Measurements from ENCODE around the gene RIMS4. TPM values are rescaled to one million over a fixed set of nuclear protein-coding genes. Genes with fewer than 3 reads are reported as not detected.

Gene RIMS4
- total and polyA plus RNA-seq, 9 donors: 0.95 to 17.2 (median 3.4) TPM

- Histone ChIP-seq H3K4me3 (no peak overlapping the region), H3K36me3 (no peaks in the 10 kb centered on the region), H3K27ac (no peak overlapping the region), H3K27me3 (no peaks in the 10 kb centered on the region), H3K4me1 (ENCODE audit: insufficient read depth) (no peaks in the 10 kb centered on the region), H3K9me3 (no peaks in the 10 kb centered on the region)
- TF ChIP-seq POLR2A (IDR thresholded peaks at IDR 0.05): no peak
- TF ChIP-seq EP300 (IDR thresholded peaks at IDR 0.05): no peak
- TF ChIP-seq, protein P1, sequence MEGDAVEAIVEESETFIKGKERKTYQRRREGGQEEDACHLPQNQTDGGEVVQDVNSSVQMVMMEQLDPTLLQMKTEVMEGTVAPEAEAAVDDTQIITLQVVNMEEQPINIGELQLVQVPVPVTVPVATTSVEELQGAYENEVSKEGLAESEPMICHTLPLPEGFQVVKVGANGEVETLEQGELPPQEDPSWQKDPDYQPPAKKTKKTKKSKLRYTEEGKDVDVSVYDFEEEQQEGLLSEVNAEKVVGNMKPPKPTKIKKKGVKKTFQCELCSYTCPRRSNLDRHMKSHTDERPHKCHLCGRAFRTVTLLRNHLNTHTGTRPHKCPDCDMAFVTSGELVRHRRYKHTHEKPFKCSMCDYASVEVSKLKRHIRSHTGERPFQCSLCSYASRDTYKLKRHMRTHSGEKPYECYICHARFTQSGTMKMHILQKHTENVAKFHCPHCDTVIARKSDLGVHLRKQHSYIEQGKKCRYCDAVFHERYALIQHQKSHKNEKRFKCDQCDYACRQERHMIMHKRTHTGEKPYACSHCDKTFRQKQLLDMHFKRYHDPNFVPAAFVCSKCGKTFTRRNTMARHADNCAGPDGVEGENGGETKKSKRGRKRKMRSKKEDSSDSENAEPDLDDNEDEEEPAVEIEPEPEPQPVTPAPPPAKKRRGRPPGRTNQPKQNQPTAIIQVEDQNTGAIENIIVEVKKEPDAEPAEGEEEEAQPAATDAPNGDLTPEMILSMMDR (IDR thresholded peaks at IDR 0.05): no peak
- intact Hi-C loops (cut with DNase I): no loop called here
- DNase-seq: no peak
- WGBS, 3 donors: 14 to 16% (median 16%) methylated on average over 1 of the region's 1 CpG
Observed at GRCh38 chr20:44835116-44835515, 24.8 kb upstream of the RIMS4 start.

DNA sequence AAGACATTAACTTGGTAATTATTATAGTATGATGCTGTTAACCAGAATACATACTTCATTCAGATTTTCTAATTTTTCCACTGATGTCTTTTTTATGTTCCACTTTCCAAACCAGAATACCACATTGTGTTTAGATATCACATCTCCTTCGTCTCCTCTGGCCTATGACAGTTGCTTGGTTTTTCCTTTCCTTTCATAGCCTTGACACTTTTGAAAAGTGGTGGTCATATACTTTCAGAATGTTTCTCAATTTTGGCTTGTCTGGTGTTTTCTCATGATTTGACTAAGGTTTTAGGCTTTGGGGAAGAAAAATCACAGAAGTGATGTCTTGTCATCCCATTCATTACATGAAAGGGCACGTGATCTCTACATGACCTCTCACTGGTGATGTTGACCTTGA lies 24.3 kb upstream of the RIMS4 start:
- intact Hi-C loops (cut with DNase I): no loop called here

DNA sequence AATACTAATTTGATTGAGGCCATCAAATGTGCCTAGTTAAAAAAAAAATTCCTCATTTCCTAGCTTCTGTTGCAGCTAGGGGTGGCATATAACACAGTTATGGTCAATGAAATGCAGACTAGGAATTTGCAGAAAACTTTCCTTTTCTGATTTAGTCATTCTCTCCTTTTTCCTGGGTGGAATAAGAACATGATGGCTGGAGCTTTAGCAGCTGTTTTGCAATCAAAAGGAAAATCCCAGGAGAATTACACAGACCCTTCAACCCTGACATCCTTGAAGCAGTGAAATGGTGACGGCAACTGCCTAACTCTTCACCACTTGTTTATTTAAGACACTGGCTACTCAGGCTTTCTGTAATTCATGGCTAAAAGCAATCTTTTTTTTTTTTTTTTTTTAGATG lies 23.1 kb upstream of the RIMS4 start:
- no peak for TF ChIP-seq POLR2A (IDR thresholded peaks at IDR 0.05)
- TF ChIP-seq, protein P1 (IDR thresholded peaks at IDR 0.05): no peak
- TF ChIP-seq EP300 (IDR thresholded peaks at IDR 0.05): no peak
- Histone ChIP-seq H3K27ac (no peak overlapping the region), H3K4me3 (no peak overlapping the region), H3K36me3 (no peaks in the 10 kb centered on the region), H3K9me3 (no peaks in the 10 kb centered on the region), H3K27me3 (no peaks in the 10 kb centered on the region), H3K4me1 (ENCODE audit: insufficient read depth) (no peaks in the 10 kb centered on the region)
- 80 to 89% (median 82%) methylated on average over 1 of the region's 1 CpG for WGBS, 3 donors
- intact Hi-C loops (cut with DNase I): no loop called here
- no peak for DNase-seq

More for the DNA sequence above, 24.3 kb upstream of the RIMS4 start:
- no peak for DNase-seq
- WGBS, 3 donors: 56 to 69% (median 58%) methylated on average over 2 of the region's 2 CpGs
- no peak overlapping the region for H3K4me3 ChIP-seq
- no peaks in the 10 kb centered on the region for H3K4me1 ChIP-seq (ENCODE audit: insufficient read depth)
- TF ChIP-seq, protein P1 (IDR thresholded peaks at IDR 0.05): no peak
- TF ChIP-seq POLR2A (IDR thresholded peaks at IDR 0.05): no peak
- TF ChIP-seq EP300 (IDR thresholded peaks at IDR 0.05): no peak
- no peaks in the 10 kb centered on the region for H3K27me3 ChIP-seq
- no peaks in the 10 kb centered on the region for H3K36me3 ChIP-seq
- no peaks in the 10 kb centered on the region for H3K9me3 ChIP-seq
- no peak overlapping the region for H3K27ac ChIP-seq

DNA sequence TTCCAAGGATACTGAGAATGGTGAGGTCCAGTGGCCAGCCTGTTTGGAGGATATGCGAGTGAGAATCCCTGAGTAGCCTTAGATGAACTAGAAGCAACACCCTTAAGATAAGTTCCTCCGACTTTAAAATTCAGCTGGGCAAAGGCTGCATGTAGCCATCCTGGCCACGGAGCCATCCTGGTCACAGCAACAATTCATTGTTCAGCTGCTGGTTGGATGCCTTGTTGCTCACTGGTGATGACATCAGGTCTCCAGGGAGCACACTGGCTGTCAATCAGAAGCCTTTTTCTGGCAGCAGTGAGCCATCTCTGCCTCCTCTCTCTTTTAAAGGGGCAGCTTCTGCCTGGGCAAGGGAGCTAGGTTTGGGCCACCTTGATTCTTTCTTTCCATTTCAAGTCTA lies 22.4 kb upstream of the RIMS4 start:
- TF ChIP-seq, protein P1 (IDR thresholded peaks at IDR 0.05): no peak
- TF ChIP-seq POLR2A (IDR thresholded peaks at IDR 0.05): no peak
- no peak for TF ChIP-seq EP300 (IDR thresholded peaks at IDR 0.05)
- no peaks in the 10 kb centered on the region for H3K4me1 ChIP-seq (ENCODE audit: insufficient read depth)
- intact Hi-C loops (cut with DNase I): no loop called here
- no peak overlapping the region for H3K4me3 ChIP-seq
- H3K36me3 ChIP-seq: no peaks in the 10 kb centered on the region
- WGBS, 3 donors: 38 to 45% (median 40%) methylated on average over 3 of the region's 3 CpGs
- no peak for DNase-seq
- no peaks in the 10 kb centered on the region for H3K27me3 ChIP-seq
- H3K9me3 ChIP-seq: no peaks in the 10 kb centered on the region
- H3K27ac ChIP-seq: no peak overlapping the region

Measured in ovary (tissue), 9 donors.